NCI-H748 (cell line): ENCODE data around the gene IFT22.
"Not testable (repeated sequence)": the region's sequence is repeated elsewhere in the genome, so short reads cannot be mapped to it uniquely, and the experiment has no call there.

Experiments
- DNase-seq: peaks from one replicate; lab custom pipeline; 2025; ENCODE audit not compliant: unreplicated experiment; lab: John Stamatoyannopoulos, UW

The IFT22 gene

GRCh38 chr7:101278461-101279292 lies 42.9 kb downstream of the IFT22 start:
- DNase-seq, result no peak

GRCh38 chr7:101277155-101277554 lies 44.5 kb downstream of the IFT22 start:
- DNase-seq, result no peak

GRCh38 chr7:101273206-101273605 lies 48.4 kb downstream of the IFT22 start:
- no peak for DNase-seq

GRCh38 chr7:101271021-101271420 lies 50.6 kb downstream of the IFT22 start:
- no peak for DNase-seq

- DNase-seq, result no peak
Measured at GRCh38 chr7:101269664-101270063, 51.9 kb downstream of the IFT22 start.

GRCh38 chr7:101265622-101266516 lies 55.7 kb downstream of the IFT22 start:
- no peak for DNase-seq

GRCh38 chr7:101264102-101264706 lies 57.4 kb downstream of the IFT22 start:
- not testable (repeated sequence) for DNase-seq
